C4-2B (cell line): ENCODE results near the gene NUMB.

ENCODE experiments used
- CTCF ChIP-seq: fragments of 450-650 bp; conservative IDR thresholded peaks from 2 replicates; pipeline ENCODE4 v1.5.1; 2017; ENCODE audit warnings: mild to moderate bottlenecking
- ZFX ChIP-seq: fragments of 450-650 bp; IDR thresholded peaks from 2 replicates; pipeline ENCODE4 v1.6.1; 2017

- TF ChIP-seq CTCF (no peak), ZFX (no peak)
Observed at GRCh38 chr14:73422515-73422914, 35.8 kb downstream of the NUMB start.
